ENCODE measurements around the gene SYTL2. TPM values are rescaled to one million over a fixed set of nuclear protein-coding genes. Genes with fewer than 3 reads are reported as not detected.

Gene SYTL2
- total and polyA plus RNA-seq, 10 donors, result 2.7 to 176 (median 26.5) TPM

DNA sequence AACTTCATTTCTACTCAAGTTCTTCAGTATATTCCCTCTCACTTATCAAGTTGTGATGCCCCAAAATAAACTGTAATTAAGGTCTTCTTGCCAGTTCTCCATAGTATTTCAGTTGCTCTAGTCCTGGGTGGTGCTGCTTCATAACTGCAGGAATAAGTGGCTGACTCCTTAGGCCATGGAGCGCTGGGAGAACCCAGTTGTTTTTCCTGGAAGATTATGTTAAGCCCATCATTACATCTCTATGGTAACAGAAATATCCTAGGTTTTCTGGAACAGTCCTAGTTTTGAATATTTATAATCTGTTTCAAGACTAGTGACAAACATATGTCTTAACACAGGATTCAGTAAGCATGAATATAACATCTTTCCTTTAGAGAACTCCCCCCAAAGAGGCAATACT, 7.6 kb downstream of the SYTL2 start:
- H3K4me1 ChIP-seq, result no peaks in the 10 kb centered on the region
- no peaks in the 10 kb centered on the region for H3K9me3 ChIP-seq
- no peak for DNase-seq
- TF ChIP-seq POLR2AphosphoS5 (IDR thresholded peaks at IDR 0.05), result no peak
- no peak for TF ChIP-seq POLR2A (IDR thresholded peaks at IDR 0.05)
- TF ChIP-seq CTCF (IDR thresholded peaks at IDR 0.05 in 8 of 11, conservative IDR thresholded peaks at IDR 0.05 in 3 of 11), result no peak
- no peaks in the 10 kb centered on the region for H3K27me3 ChIP-seq (replicated peaks in 1 of 7)
- H3K4me3 ChIP-seq, result no peak overlapping the region
- intact Hi-C loops (cut with DNase I; ENCODE audit: low total_unique reads), result no loop called here
- WGBS, 5 donors, result 85 to 95% (median 94%) methylated on average over 1 of the region's 1 CpG
- H3K27ac ChIP-seq, result no peak overlapping the region
- H3K36me3 ChIP-seq, result no peaks in the 10 kb centered on the region

GRCh38 chr11:85801527-85801926, 9.4 kb downstream of the SYTL2 start:
- TF ChIP-seq POLR2A (IDR thresholded peaks at IDR 0.05) (no peak), POLR2AphosphoS5 (IDR thresholded peaks at IDR 0.05) (no peak), CTCF (IDR thresholded peaks at IDR 0.05 in 8 of 11, conservative IDR thresholded peaks at IDR 0.05 in 3 of 11) (no peak)
- DNase-seq, result no peak
- H3K4me3 ChIP-seq, result no peak overlapping the region
- no peaks in the 10 kb centered on the region for H3K36me3 ChIP-seq
- intact Hi-C loops (cut with DNase I; ENCODE audit: low total_unique reads), result no loop called here
- 96 to 99% (median 98%) methylated on average over 7 of the region's 7 CpGs for WGBS, 5 donors
- no peaks in the 10 kb centered on the region for H3K27me3 ChIP-seq (replicated peaks in 1 of 7)
- H3K4me1 ChIP-seq, result no peaks in the 10 kb centered on the region
- no peak overlapping the region for H3K27ac ChIP-seq
- no peaks in the 10 kb centered on the region for H3K9me3 ChIP-seq

DNA sequence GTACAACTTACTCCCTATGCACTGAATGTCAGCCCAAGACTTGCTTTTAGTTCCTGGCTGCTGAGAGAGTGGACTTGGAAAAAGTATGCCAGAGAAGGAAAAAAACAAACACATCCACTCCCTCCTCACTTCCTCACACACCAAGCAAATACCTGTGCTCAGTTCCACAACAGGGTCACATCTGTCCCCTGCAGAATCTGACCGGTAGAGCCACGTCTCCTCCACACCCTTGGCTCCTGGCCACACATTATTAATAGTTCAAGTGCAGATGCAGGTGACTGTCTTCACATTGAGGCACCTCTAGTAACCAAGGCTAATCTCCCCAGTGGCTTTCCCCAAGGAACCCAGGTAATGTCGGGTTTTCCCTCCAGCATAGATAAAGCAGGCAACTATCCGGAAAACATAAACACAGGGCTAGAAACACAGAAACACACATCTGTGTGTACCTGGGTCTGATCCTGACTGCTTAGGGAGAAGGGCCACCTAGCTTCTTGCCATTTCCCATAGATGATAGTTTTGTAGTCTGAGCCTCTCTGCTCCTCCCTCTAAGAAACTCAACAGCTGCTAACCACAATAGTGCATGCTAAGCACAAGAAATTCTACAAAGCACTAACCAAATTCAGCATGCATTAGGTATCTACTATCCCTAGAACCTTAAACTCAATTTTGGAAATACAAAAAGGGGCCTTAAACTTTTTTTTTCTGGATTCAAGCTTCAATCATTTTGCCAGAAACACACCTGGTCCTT, 10.2 kb downstream of the SYTL2 start:
- no peaks in the 10 kb centered on the region for H3K36me3 ChIP-seq
- intact Hi-C loops (cut with DNase I; ENCODE audit: low total_unique reads), result no loop called here
- TF ChIP-seq POLR2A (IDR thresholded peaks at IDR 0.05), result no peak
- TF ChIP-seq POLR2AphosphoS5 (IDR thresholded peaks at IDR 0.05), result no peak
- TF ChIP-seq CTCF (IDR thresholded peaks at IDR 0.05 in 8 of 11, conservative IDR thresholded peaks at IDR 0.05 in 3 of 11), result no peak
- H3K27me3 ChIP-seq (replicated peaks in 1 of 7), result no peaks in the 10 kb centered on the region
- WGBS, 5 donors, result 83 to 93% (median 89%) methylated on average over 4 of the region's 4 CpGs
- no peaks in the 10 kb centered on the region for H3K4me1 ChIP-seq
- H3K9me3 ChIP-seq, result no peaks in the 10 kb centered on the region
- DNase-seq, result no peak
- no peak overlapping the region for H3K27ac ChIP-seq
- no peak overlapping the region for H3K4me3 ChIP-seq

DNA sequence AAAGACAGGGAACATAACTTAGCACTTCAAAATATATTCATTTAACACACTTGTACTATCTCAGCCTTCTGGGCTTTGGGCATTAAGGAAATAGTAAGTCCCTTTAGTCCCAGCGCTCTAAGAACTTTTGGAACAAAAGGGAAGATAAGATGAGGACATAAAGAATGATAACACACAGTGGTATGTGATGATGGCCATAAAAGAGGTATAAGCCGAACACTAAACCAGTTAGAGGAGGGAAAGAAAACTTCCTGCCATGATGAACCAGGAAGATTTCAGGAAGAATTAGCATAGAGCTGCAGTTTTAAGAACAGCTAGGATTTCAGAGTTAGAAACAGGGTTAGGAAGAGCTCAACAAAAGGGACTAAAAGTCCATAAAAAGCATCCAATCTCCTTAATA, 11.8 kb downstream of the SYTL2 start:
- Histone ChIP-seq H3K27ac (no peak overlapping the region), H3K36me3 (no peaks in the 10 kb centered on the region), H3K4me3 (no peak overlapping the region), H3K27me3 (replicated peaks in 1 of 7) (no peaks in the 10 kb centered on the region), H3K4me1 (no peaks in the 10 kb centered on the region), H3K9me3 (no peaks in the 10 kb centered on the region)
- WGBS, 5 donors, result 90 to 98% (median 93%) methylated on average over 2 of the region's 2 CpGs
- DNase-seq, result no peak
- TF ChIP-seq POLR2A (IDR thresholded peaks at IDR 0.05), result no peak
- TF ChIP-seq POLR2AphosphoS5 (IDR thresholded peaks at IDR 0.05), result no peak
- no peak for TF ChIP-seq CTCF (IDR thresholded peaks at IDR 0.05 in 8 of 11, conservative IDR thresholded peaks at IDR 0.05 in 3 of 11)
- intact Hi-C loops (cut with DNase I; ENCODE audit: low total_unique reads), result no loop called here
